Cardiac muscle cell (in vitro differentiated cells and primary cell): Measurements from ENCODE around the gene KCTD18. TPM values are rescaled to one million over a fixed set of nuclear protein-coding genes. Genes with fewer than 3 reads are reported as not detected.

Experiments
- DNase-seq, 2 donors: peaks; one replicate each; pipeline versions ENCODE4 v3.0.0 to v3.0.0-alpha.2; 2010 to 2017; ENCODE audit warnings: low read depth in 1 of 2, low spot score in 1 of 2
- H3K27ac ChIP-seq: fragments of 200-600 bp; sonication (generic); 2 replicates; pipeline ENCODE4 v1.5.1; 2016
- H3K27me3 ChIP-seq: fragments of 200-600 bp; sonication (generic); 2 replicates; pipeline ENCODE4 v1.6.0; 2016; ENCODE audit warnings: control low read depth
- H3K36me3 ChIP-seq: fragments of 200-600 bp; sonication (generic); 2 replicates; pipeline ENCODE4 v1.5.1; 2016; ENCODE audit warnings: control low read depth
- H3K4me1 ChIP-seq: fragments of 200-600 bp; sonication (generic); 2 replicates; pipeline ENCODE4 v1.8.1; 2017; ENCODE audit warnings: low read depth, mild to moderate bottlenecking, mixed run types
- H3K4me3 ChIP-seq: fragments of 200-600 bp; sonication (generic); 2 replicates; pipeline ENCODE4 v1.5.1; 2016; ENCODE audit warnings: mild to moderate bottlenecking
- H3K9me3 ChIP-seq: fragments of 200-600 bp; sonication (generic); 2 replicates; pipeline ENCODE4 v1.5.1; 2017; ENCODE audit warnings: low read depth, mild to moderate bottlenecking, control low read depth
- polyA plus RNA-seq: library from polyadenylated mRNA; unstranded; fragments of >200 nt; fragmentation: Nextera tagmentation; extraction: Ambion mirVana; gene quantifications from 2 replicates; pipeline ENCODE4 v1.2.1, GENCODE V29; 2016
- total RNA-seq: library from RNA; depleted of rRNA; stranded (reverse); fragments of >200 nt; gene quantifications from 2 replicates; pipeline ENCODE4 v1.2.3, GENCODE V29; 2016
- TF ChIP-seq, protein P1 (sequence below): IDR thresholded peaks from 2 replicates; pipeline ENCODE4 v1.5.1; 2012; ENCODE audit warnings: low read depth, mild to moderate bottlenecking, low read length

The KCTD18 gene
- total and polyA plus RNA-seq, 2 experiments from 2014 or later: 12.5 to 20.8 TPM

DNA sequence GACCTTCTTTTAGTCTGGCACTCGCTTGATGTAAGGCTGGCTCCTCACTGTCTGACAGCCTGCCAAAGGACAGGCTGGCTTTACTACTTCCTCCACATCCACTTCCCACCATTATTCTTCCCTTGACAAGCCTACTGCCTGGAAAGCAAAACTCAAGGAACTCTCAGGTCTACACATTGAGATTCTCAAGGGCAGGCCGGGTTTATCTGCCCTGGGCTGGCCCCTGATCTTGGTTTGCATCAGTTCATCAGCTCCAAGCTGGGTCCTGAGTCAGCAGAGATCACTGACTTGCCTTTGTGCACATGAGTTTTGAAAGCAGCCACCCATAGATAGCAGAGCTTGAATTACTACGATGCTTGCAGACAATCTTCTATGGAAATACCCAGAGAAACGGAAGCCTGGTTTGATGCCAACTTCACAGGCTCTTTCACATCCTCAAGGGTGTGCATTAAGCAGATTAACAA is 53.9 kb downstream of the KCTD18 start:
- Histone ChIP-seq H3K4me1 (no peaks in the 10 kb centered on the region), H3K27me3 (no peaks in the 10 kb centered on the region), H3K9me3 (no peaks in the 10 kb centered on the region), H3K4me3 (no peak overlapping the region), H3K36me3 (no peaks in the 10 kb centered on the region), H3K27ac (no peak overlapping the region)
- peak in 1 of 2 donors; percentile 81 for DNase-seq
- TF ChIP-seq, protein P1, sequence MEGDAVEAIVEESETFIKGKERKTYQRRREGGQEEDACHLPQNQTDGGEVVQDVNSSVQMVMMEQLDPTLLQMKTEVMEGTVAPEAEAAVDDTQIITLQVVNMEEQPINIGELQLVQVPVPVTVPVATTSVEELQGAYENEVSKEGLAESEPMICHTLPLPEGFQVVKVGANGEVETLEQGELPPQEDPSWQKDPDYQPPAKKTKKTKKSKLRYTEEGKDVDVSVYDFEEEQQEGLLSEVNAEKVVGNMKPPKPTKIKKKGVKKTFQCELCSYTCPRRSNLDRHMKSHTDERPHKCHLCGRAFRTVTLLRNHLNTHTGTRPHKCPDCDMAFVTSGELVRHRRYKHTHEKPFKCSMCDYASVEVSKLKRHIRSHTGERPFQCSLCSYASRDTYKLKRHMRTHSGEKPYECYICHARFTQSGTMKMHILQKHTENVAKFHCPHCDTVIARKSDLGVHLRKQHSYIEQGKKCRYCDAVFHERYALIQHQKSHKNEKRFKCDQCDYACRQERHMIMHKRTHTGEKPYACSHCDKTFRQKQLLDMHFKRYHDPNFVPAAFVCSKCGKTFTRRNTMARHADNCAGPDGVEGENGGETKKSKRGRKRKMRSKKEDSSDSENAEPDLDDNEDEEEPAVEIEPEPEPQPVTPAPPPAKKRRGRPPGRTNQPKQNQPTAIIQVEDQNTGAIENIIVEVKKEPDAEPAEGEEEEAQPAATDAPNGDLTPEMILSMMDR: no peak

DNA sequence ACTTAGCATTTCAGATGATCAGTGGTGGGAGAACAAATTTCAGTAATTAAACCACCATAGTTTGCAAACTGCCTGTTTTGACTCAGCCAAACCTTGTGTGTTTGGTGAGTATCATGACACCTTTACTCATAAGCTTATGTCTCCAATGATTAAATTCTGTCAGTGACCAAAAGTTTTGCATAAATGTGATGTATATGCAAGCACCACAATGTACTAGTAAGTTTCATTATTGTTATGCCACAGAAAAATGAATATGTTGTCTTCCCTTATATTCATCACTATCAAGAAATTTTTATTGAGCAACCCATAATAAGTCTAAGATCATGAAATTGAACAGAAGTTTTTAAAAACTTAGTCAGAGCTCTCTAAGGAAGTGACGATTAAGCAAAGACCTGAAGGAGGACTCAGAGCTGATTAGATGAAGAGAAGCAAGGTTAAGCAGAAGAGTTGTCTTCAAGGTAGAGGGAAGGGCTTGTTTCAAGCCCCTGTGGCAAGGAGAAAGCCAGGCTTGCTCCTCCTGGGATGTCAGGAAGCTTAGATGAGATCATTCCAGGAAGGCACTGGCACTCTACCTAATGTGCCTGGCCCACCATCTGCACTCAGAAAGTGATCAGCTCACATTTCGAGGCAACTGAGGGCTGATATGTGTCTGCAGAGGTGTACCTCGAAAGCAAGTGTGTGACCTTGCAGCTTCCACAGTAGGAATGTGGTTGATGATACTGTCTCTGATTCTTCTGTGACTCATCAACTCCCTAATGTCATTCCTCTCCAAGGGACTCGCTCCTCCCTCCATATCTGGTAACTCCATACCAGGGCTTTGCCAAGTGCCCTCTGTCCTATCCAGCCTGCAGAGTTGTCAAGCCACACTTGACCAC is 54.7 kb downstream of the KCTD18 start:
- Histone ChIP-seq H3K9me3 (no peaks in the 10 kb centered on the region), H3K27ac (no peak overlapping the region), H3K36me3 (no peaks in the 10 kb centered on the region), H3K4me1 (no peaks in the 10 kb centered on the region), H3K27me3 (no peaks in the 10 kb centered on the region), H3K4me3 (no peak overlapping the region)
- no peak for DNase-seq
- TF ChIP-seq, protein P1: no peak

DNA sequence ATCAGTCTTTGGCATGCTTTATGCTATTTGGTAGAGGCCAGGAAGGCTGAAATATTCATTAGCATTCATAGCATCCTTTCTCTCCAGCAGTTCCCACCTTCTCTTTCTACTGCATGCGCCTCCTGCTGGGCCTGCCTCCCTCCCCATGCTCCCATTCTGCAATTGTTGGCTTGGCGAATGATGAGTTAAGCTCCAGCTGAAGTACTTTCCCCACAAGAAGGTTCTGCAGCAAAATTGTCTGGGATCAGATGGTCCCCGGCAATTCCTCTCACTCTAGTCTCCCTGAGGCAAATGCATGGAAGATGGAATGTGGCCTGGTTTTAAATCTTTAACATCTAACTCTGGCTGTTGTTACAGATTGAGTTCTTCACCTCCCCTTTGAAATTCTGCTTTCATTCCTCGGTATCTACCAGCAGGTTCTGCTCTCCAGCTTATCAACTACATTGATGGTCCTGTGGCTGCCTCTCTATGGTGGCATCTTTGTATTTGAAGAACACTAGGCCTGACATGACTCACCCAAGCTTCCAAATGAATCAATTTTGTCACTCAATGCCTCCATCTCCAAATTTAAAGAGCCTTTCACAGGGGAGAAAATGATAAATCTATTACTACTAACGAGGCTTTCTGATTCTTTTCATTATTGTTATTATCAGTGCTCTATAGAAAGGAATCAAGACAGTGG is 55.9 kb downstream of the KCTD18 start:
- Histone ChIP-seq H3K4me1 (no peaks in the 10 kb centered on the region), H3K27ac (no peak overlapping the region)
- DNase-seq: no peak

DNA sequence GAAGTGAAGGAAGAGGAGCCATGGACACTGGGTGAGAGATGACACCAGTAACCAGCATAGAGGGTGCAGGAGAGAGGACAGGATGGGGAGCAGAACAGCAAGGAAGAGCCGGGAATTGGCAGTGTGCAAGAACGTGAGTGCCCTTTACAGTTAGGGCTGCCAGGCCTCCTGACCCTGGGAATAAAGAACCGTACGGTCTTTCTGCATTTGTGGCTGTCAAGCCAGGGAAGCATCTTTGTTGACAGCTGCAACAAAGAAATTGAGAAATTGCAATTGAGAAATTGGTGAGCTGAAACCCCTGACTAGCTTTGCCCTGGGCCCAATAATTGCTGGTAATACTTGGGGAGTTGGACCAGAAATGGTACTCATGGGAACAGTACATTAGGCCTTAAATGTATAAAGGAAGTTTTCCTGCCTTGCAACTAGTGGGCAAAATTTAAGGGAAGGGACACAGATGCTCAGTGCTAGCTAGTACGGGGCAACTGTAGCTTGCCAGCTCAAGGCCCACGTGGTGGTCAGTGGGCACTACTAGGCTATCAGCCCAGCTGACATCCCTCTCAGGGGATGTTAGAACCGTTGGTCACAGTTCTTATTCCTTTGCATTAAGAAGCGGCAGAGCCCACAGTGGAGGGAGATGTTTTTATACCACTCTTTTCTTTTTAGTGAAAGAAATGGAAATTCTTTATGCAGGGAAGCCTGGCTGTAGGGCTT is 56.6 kb downstream of the KCTD18 start:
- no peaks in the 10 kb centered on the region for H3K4me1 ChIP-seq
- H3K4me3 ChIP-seq: no peak overlapping the region
- H3K27ac ChIP-seq: no peak overlapping the region
- H3K36me3 ChIP-seq: no peaks in the 10 kb centered on the region
- no peaks in the 10 kb centered on the region for H3K27me3 ChIP-seq
- H3K9me3 ChIP-seq: no peaks in the 10 kb centered on the region
- TF ChIP-seq, protein P1: no peak
- no peak for DNase-seq

More for the DNA sequence above, 55.9 kb downstream of the KCTD18 start:
- no peak overlapping the region for H3K4me3 ChIP-seq
- TF ChIP-seq, protein P1: no peak
- H3K36me3 ChIP-seq: no peaks in the 10 kb centered on the region
- H3K27me3 ChIP-seq: no peaks in the 10 kb centered on the region
- H3K9me3 ChIP-seq: no peaks in the 10 kb centered on the region

DNA sequence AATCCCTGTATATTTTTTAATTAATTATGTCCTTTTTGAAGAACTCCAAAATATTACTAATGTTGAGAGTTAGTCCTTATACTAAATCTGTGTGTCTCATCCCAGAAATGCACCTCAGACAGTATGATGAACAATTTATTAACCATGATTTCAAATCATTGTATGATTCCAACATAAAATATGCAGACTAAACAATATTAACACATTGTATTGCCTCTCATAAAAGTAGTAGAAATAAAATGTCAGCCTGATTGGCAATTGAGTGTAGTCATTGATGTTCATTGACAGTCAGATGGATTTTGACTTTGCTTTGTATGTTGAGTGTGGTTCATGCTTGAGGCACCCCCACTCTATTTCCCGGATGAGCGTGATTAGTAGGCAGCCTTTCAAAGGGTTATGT is 57.5 kb downstream of the KCTD18 start:
- Histone ChIP-seq H3K4me3 (no peak overlapping the region), H3K4me1 (no peaks in the 10 kb centered on the region), H3K27ac (no peak overlapping the region), H3K27me3 (no peaks in the 10 kb centered on the region), H3K36me3 (no peaks in the 10 kb centered on the region), H3K9me3 (no peaks in the 10 kb centered on the region)
- TF ChIP-seq, protein P1: no peak
- DNase-seq: no peak
